HCT116 (cell line): Measurements from ENCODE around the gene SIRPD. TPM values are rescaled to one million over a fixed set of nuclear protein-coding genes. Genes with fewer than 3 reads are reported as not detected.
"Not testable (repeated sequence)": the region's sequence is repeated elsewhere in the genome, so short reads cannot be mapped to it uniquely, and the experiment has no call there.

Experiments
- ATAC-seq: fragments of 200-7000 bp; cut with Tn5 transposase; 2 replicates; pipeline ENCODE4 v1.9.1; 2020; ENCODE audit warnings: mild to moderate bottlenecking, moderate library complexity
- BruUV-seq: library from RNA; stranded (reverse); fragments of 400-500 nt; replicated peaks from 2 replicates; lab custom pipeline; 2021; lab: Mats Ljungman, UMichigan
- CTCF ChIA-PET: fragments of 300-600 bp; sonication (Branson Sonifier 250); formaldehyde crosslinking; loops from one replicate; lab custom pipeline; 2021; ENCODE audit warnings: antibody characterized with exemption; lab: Charles Lee
- POLR2A ChIA-PET: fragments of 300-600, 350-600 bp; sonication (Branson Sonifier 250); formaldehyde crosslinking; loops from one replicate; lab custom pipeline; 2021; ENCODE audit warnings: antibody characterized with exemption; lab: Charles Lee
- RAD21 ChIA-PET, 2 experiments: fragments of 300-600 bp; sonication (Branson Sonifier 250); formaldehyde crosslinking; loops; one replicate each; lab custom pipeline; 2023; ENCODE audit warnings: low total read pairs in 2 of 2; ENCODE audit not compliant: uncharacterized antibody in 2 of 2, unreplicated experiment in 2 of 2, low non-redundant PET in 1 of 2; lab: Charles Lee
- DNase-seq: peaks from one replicate; pipeline ENCODE4 v3.0.0-alpha.2; 2010; ENCODE audit warnings: low read depth, low spot score
- H2AFZ ChIP-seq: fragments of 200-600 bp; shearing (Covaris generic), sonication (generic); 2 replicates; pipeline ENCODE4 v1.6.1; 2017; ENCODE audit warnings: low read depth, mixed run types, mixed read lengths, antibody characterized with exemption, low read length; ENCODE audit not compliant: poor library complexity, severe bottlenecking
- H3K27ac ChIP-seq: 2 replicates; pipeline ENCODE4 v1.5.1; 2012; ENCODE audit warnings: low read depth, low read length
- H3K27me3 ChIP-seq: fragments of 200-600 bp; sonication (generic); 2 replicates; pipeline ENCODE4 v1.6.1; 2016; ENCODE audit warnings: mixed run types, low read length, mixed read lengths; ENCODE audit not compliant: insufficient read depth
- H3K36me3 ChIP-seq, 2 experiments: fragments of 200-500 bp in 1 of 2; fragments of 200-600 bp in 1 of 2; sonication (Bioruptor generic) in 1 of 2; sonication (generic) in 1 of 2; 2 replicates each; pipeline versions ENCODE4 v1.5.1 to v1.6.1; 2014 to 2016; ENCODE audit warnings: low read length in 2 of 2, inconsistent platforms in 1 of 2, mixed read lengths in 1 of 2, mixed run types in 1 of 2; ENCODE audit not compliant: insufficient read depth in 2 of 2, control insufficient read depth in 1 of 2
- H3K4me1 ChIP-seq, 2 experiments: fragments of 200-600 bp in 1 of 2; sonication (generic) in 1 of 2; 2 replicates each; pipeline versions ENCODE4 v1.5.1 to v1.6.1; 2012 to 2017; ENCODE audit warnings: low read length in 2 of 2, inconsistent platforms in 1 of 2, mild to moderate bottlenecking in 1 of 2, mixed read lengths in 1 of 2, mixed run types in 1 of 2, moderate library complexity in 1 of 2; ENCODE audit not compliant: insufficient read depth in 2 of 2, control insufficient read depth in 1 of 2
- H3K4me2 ChIP-seq: fragments of 200-600 bp; sonication (generic); 2 replicates; pipeline ENCODE4 v1.6.1; 2017; ENCODE audit warnings: mixed run types, low read length, mixed read lengths
- H3K4me3 ChIP-seq, 2 experiments: fragments of 200-600 bp in 1 of 2; sonication (generic) in 1 of 2; replicated peaks in 1 of 2; 2 replicates each; pipeline ENCODE4 v1.5.1; 2011 to 2016; ENCODE audit warnings: low read length in 2 of 2, control low read depth in 1 of 2, low read depth in 1 of 2, mild to moderate bottlenecking in 1 of 2, mixed read lengths in 1 of 2, mixed run types in 1 of 2
- H3K79me2 ChIP-seq: fragments of 200-600 bp; sonication (generic); 2 replicates; pipeline ENCODE4 v1.6.1; 2017; ENCODE audit warnings: mild to moderate bottlenecking, mixed run types, low read length, moderate library complexity, mixed read lengths; ENCODE audit not compliant: insufficient read depth
- H3K9ac ChIP-seq: fragments of 200-600 bp; sonication (generic); 2 replicates; pipeline ENCODE4 v1.6.1; 2016; ENCODE audit warnings: low read length, mixed read lengths
- H3K9me2 ChIP-seq: fragments of 200-600 bp; sonication (generic), shearing (Covaris generic); 2 replicates; pipeline ENCODE4 v1.6.1; 2017; ENCODE audit warnings: mixed run types, mild to moderate bottlenecking, moderate library complexity; ENCODE audit not compliant: insufficient read depth
- H3K9me3 ChIP-seq, 2 experiments: fragments of 200-500 bp in 1 of 2; fragments of 200-600 bp in 1 of 2; sonication (Bioruptor generic) in 1 of 2; sonication (generic) in 1 of 2; 2 replicates each; pipeline ENCODE4 v1.6.1; 2014 to 2017; ENCODE audit warnings: low read length in 2 of 2, mixed read lengths in 2 of 2, inconsistent platforms in 1 of 2, low read depth in 1 of 2, mild to moderate bottlenecking in 1 of 2, mixed run types in 1 of 2, moderate library complexity in 1 of 2; ENCODE audit not compliant: control insufficient read depth in 1 of 2, insufficient read depth in 1 of 2
- H4K20me1 ChIP-seq: fragments of 200-600 bp; sonication (generic), shearing (Covaris generic); 2 replicates; pipeline ENCODE4 v1.6.1; 2017; ENCODE audit warnings: mixed run types, mild to moderate bottlenecking, moderate library complexity; ENCODE audit not compliant: insufficient read depth
- ATF3 ChIP-seq: IDR thresholded peaks from 2 replicates; pipeline ENCODE4 v1.6.1; 2012
- CEBPB ChIP-seq: IDR thresholded peaks from 2 replicates; pipeline ENCODE4 v1.6.1; 2012; ENCODE audit warnings: low read depth
- ELF1 ChIP-seq: IDR thresholded peaks from 2 replicates; pipeline ENCODE4 v1.6.1; 2012; ENCODE audit warnings: low read depth, borderline replicate concordance
- EZH2 ChIP-seq: fragments of 200-600 bp; sonication (generic); IDR thresholded peaks from 2 replicates; pipeline ENCODE4 v1.6.1; 2017; ENCODE audit warnings: antibody characterized with exemption, mixed run types
- JUND ChIP-seq: IDR thresholded peaks from 2 replicates; pipeline ENCODE4 v1.6.1; 2012
- MAX ChIP-seq: IDR thresholded peaks from 2 replicates; pipeline ENCODE4 v1.6.1; 2012
- POLR2A ChIP-seq: IDR thresholded peaks from 2 replicates; pipeline ENCODE4 v1.7.0; 2011; ENCODE audit warnings: borderline replicate concordance; ENCODE audit not compliant: insufficient read depth, insufficient read length; ENCODE audit errors: extremely low read depth
- RAD21 ChIP-seq: IDR thresholded peaks from 2 replicates; pipeline ENCODE4 v1.6.1; 2012; ENCODE audit warnings: low read depth, mild to moderate bottlenecking
- SIN3A ChIP-seq: IDR thresholded peaks from 2 replicates; pipeline ENCODE4 v1.6.1; 2012; ENCODE audit warnings: low read depth
- TCF7L2 ChIP-seq: IDR thresholded peaks from 2 replicates; pipeline ENCODE4 v1.7.0; 2011; ENCODE audit warnings: borderline replicate concordance, inconsistent platforms; ENCODE audit not compliant: insufficient read depth, insufficient read length; ENCODE audit errors: extremely low read depth
- ZBTB33 ChIP-seq: IDR thresholded peaks from 2 replicates; pipeline ENCODE4 v1.6.1; 2011; ENCODE audit warnings: mild to moderate bottlenecking, low read length, moderate library complexity; ENCODE audit not compliant: insufficient replicate concordance; ENCODE audit errors: extremely low read depth
- intact Hi-C: fragments of 100-400 bp; cut with micrococcal nuclease; formaldehyde crosslinking; loops from 2 replicates; pipeline ENCODE4 v1.10.0; 2022
- total RNA-seq: library from RNA; stranded (reverse); gene quantifications from one replicate; pipeline ENCODE4 v1.2.1, GENCODE V29; 2021; ENCODE audit not compliant: unreplicated experiment

The SIRPD gene
- total RNA-seq, 1 experiment from 2014 or later: not detected

- TF ChIP-seq EZH2 (no peak), POLR2A (no peak), ZBTB33 (no peak), ELF1 (no peak), SIN3A (no peak), ATF3 (no peak), MAX (no peak), TCF7L2 (no peak), CEBPB (no peak), JUND (no peak), RAD21 (no peak)
Measured at GRCh38 chr20:1576641-1577040, 19.1 kb upstream of the SIRPD start (continued).

GRCh38 chr20:1576003-1576402, 18.5 kb upstream of the SIRPD start:
- CTCF ChIA-PET: not testable (repeated sequence)

GRCh38 chr20:1571583-1571982, 14.1 kb upstream of the SIRPD start:
- H3K9me3 ChIP-seq, H2AFZ ChIP-seq, H3K36me3 ChIP-seq, H4K20me1 ChIP-seq, H3K9ac ChIP-seq, H3K27ac ChIP-seq, H3K4me3 ChIP-seq, POLR2A ChIA-PET, H3K27me3 ChIP-seq, H3K4me2 ChIP-seq, H3K9me2 ChIP-seq, H3K79me2 ChIP-seq, intact Hi-C loops, RAD21 ChIA-PET, BruUV-seq, DNase-seq, ATAC-seq: not testable (repeated sequence)
- H3K4me1 ChIP-seq: peaks cover 6 to 34% of the 10 kb centered on the region in 2 experiments; a peak in 3 of 4 replicates
- CTCF ChIA-PET: interaction anchor here (1.3 kb wide), 1 partner anchor 68 kb away, joined by 3 read pairs; no protein-coding TSS in a partner anchor

More at GRCh38 chr20:1576003-1576402, 18.5 kb upstream of the SIRPD start:
- H3K4me2 ChIP-seq, H3K9ac ChIP-seq, H3K9me3 ChIP-seq, H3K79me2 ChIP-seq, H3K9me2 ChIP-seq, H2AFZ ChIP-seq, RAD21 ChIA-PET, H3K27ac ChIP-seq, ATAC-seq, DNase-seq, BruUV-seq, H3K4me3 ChIP-seq, intact Hi-C loops, H4K20me1 ChIP-seq, POLR2A ChIA-PET, H3K4me1 ChIP-seq, H3K27me3 ChIP-seq, H3K36me3 ChIP-seq: not testable (repeated sequence)
